ENCODE results near the gene TMEM82. TPM values are rescaled to one million over a fixed set of nuclear protein-coding genes. Genes with fewer than 3 reads are reported as not detected.
A peak's percentile ranks its signal among the peaks of the same experiment; 100 is the strongest.

The TMEM82 gene
- total and polyA plus RNA-seq, 4 donors, result not detected

- no peaks in the 10 kb centered on the region for H3K36me3 ChIP-seq (ENCODE audit: control insufficient read depth, insufficient read depth, low read length)
- H3K9me3 ChIP-seq (ENCODE audit: control insufficient read depth, insufficient read depth, low read length), result no peaks in the 10 kb centered on the region
- H3K27me3 ChIP-seq (ENCODE audit: control insufficient read depth, insufficient read depth, low read length), result peaks cover 29% of the 10 kb centered on the region
- 83% methylated on average over 1 of the region's 2 CpGs for WGBS (ENCODE audit: insufficient coverage)
- DNase-seq (ENCODE audit: low read depth in 4 of 6, low spot score in 6 of 6), result no peak
- no peak overlapping the region for H3K27ac ChIP-seq (ENCODE audit: low read depth, low read length)
- no peak overlapping the region for H3K4me3 ChIP-seq (ENCODE audit: low read depth, low read length)
- H3K4me1 ChIP-seq (ENCODE audit: control insufficient read depth, insufficient read depth, low read length), result peaks cover 33% of the 10 kb centered on the region
Observed at GRCh38 chr1:15755021-15755645, 12.8 kb downstream of the TMEM82 start.

DNA sequence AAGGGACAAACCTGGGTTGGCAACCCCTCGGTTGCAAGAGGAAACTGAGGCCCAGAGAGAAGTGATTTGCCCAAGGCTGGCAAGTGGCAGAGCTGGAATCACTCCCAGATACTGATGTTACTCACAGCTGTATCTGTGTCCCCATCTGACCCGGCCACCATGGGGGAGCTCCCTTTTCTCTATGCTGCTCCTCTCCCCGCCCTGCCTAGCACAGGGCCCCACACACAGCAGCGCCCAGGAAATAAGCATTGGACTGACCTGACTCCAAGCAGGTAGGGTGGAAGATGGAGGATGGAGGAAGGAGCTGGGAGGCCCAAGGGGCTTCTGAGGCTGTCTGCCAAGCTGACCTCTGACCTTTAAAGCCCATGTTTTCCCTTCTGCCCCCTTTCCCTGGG, 13.3 kb downstream of the TMEM82 start:
- peaks cover 35% of the 10 kb centered on the region for H3K4me1 ChIP-seq (ENCODE audit: control insufficient read depth, insufficient read depth, low read length)
- H3K27me3 ChIP-seq (ENCODE audit: control insufficient read depth, insufficient read depth, low read length), result peaks cover 31% of the 10 kb centered on the region
- no peak for DNase-seq (ENCODE audit: low read depth in 4 of 6, low spot score in 6 of 6)
- H3K27ac ChIP-seq (ENCODE audit: low read depth, low read length), result no peak overlapping the region
- H3K36me3 ChIP-seq (ENCODE audit: control insufficient read depth, insufficient read depth, low read length), result no peaks in the 10 kb centered on the region
- H3K4me3 ChIP-seq (ENCODE audit: low read depth, low read length), result no peak overlapping the region
- WGBS (ENCODE audit: insufficient coverage), result 80% methylated on average over 1 of the region's 4 CpGs
- H3K9me3 ChIP-seq (ENCODE audit: control insufficient read depth, insufficient read depth, low read length), result no peaks in the 10 kb centered on the region

DNA sequence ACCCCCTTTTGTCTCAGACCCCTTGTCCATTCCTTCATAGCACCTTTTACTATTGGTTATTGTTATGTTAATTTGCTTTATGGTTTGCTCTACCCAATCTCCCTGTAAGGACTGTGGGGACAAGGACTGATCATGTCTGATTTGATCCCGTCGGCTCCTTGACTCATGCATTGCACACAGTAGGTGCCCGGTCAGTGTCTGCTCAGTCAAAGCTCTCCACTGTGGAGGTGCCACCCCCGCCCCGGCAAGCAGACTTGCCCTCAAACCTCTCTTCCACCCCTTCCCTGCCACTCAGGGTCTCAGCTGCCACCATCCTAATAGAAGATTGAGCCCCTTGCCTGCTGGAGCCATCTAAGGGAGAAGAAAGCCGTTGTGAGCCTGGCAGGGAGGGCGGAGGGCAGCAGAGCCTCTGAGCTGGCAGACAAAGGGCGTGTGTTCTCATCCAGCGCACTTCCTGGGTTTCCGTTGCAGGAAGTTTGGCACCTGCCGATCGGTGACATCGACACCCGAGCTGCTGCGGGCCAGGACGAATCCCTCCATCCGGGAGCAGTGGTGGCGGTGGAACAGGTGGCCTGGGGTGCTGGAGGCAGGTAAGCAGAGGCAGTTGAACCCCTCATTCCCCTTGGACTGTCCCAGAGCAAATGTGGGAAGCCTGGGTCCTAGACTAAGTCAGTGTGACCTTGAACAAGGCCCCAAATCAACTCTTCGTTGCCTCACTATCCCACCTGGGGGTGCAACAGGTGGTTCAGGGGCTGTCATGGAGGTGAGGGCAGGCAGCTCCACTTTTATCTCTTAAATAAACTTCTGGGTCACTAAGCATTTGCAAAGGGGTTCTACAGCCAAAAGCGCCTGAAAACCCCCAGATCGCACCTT, 14.1 kb downstream of the TMEM82 start:
- Histone ChIP-seq H3K27me3 (ENCODE audit: control insufficient read depth, insufficient read depth, low read length) (peaks cover 34% of the 10 kb centered on the region), H3K4me3 (ENCODE audit: low read depth, low read length) (no peak overlapping the region), H3K27ac (ENCODE audit: low read depth, low read length) (no peak overlapping the region), H3K9me3 (ENCODE audit: control insufficient read depth, insufficient read depth, low read length) (no peaks in the 10 kb centered on the region), H3K4me1 (ENCODE audit: control insufficient read depth, insufficient read depth, low read length) (peaks cover 40% of the 10 kb centered on the region), H3K36me3 (ENCODE audit: control insufficient read depth, insufficient read depth, low read length) (no peaks in the 10 kb centered on the region)
- 46% methylated on average over 18 of the region's 21 CpGs for WGBS (ENCODE audit: insufficient coverage)
- peak in 1 of 6 donors; percentile 20 for DNase-seq (ENCODE audit: low read depth in 4 of 6, low spot score in 6 of 6)

- no peaks in the 10 kb centered on the region for H3K36me3 ChIP-seq (ENCODE audit: control insufficient read depth, insufficient read depth, low read length)
- no peak overlapping the region for H3K4me3 ChIP-seq (ENCODE audit: low read depth, low read length)
- WGBS (ENCODE audit: insufficient coverage), result 84% methylated on average over 7 of the region's 9 CpGs
- no peaks in the 10 kb centered on the region for H3K9me3 ChIP-seq (ENCODE audit: control insufficient read depth, insufficient read depth, low read length)
- H3K27ac ChIP-seq (ENCODE audit: low read depth, low read length), result no peak overlapping the region
- peaks cover 34% of the 10 kb centered on the region for H3K27me3 ChIP-seq (ENCODE audit: control insufficient read depth, insufficient read depth, low read length)
- H3K4me1 ChIP-seq (ENCODE audit: control insufficient read depth, insufficient read depth, low read length), result peaks cover 40% of the 10 kb centered on the region
- no peak for DNase-seq (ENCODE audit: low read depth in 4 of 6, low spot score in 6 of 6)
Observed at GRCh38 chr1:15757016-15757543, 14.8 kb downstream of the TMEM82 start.

- H3K4me1 ChIP-seq (ENCODE audit: control insufficient read depth, insufficient read depth, low read length), result peaks cover 40% of the 10 kb centered on the region
- WGBS (ENCODE audit: insufficient coverage), result 8% methylated on average over 21 of the region's 24 CpGs
- H3K27me3 ChIP-seq (ENCODE audit: control insufficient read depth, insufficient read depth, low read length), result peaks cover 34% of the 10 kb centered on the region
- no peaks in the 10 kb centered on the region for H3K9me3 ChIP-seq (ENCODE audit: control insufficient read depth, insufficient read depth, low read length)
- H3K36me3 ChIP-seq (ENCODE audit: control insufficient read depth, insufficient read depth, low read length), result no peaks in the 10 kb centered on the region
- no peak overlapping the region for H3K27ac ChIP-seq (ENCODE audit: low read depth, low read length)
- peak in 2 of 6 donors; percentile 46 to 55 for DNase-seq (ENCODE audit: low read depth in 4 of 6, low spot score in 6 of 6)
- peak overlapping the region; percentile 36 for H3K4me3 ChIP-seq (ENCODE audit: low read depth, low read length)
Observed at GRCh38 chr1:15757575-15758342, 15.5 kb downstream of the TMEM82 start.

- H3K36me3 ChIP-seq (ENCODE audit: control insufficient read depth, insufficient read depth, low read length), result no peaks in the 10 kb centered on the region
- H3K27ac ChIP-seq (ENCODE audit: low read depth, low read length), result no peak within 1 kb of the TSS
- H3K9me3 ChIP-seq (ENCODE audit: control insufficient read depth, insufficient read depth, low read length), result no peaks in the 10 kb centered on the region
- H3K4me3 ChIP-seq (ENCODE audit: low read depth, low read length), result peak within 1 kb of the TSS; percentile 40
- H3K27me3 ChIP-seq (ENCODE audit: control insufficient read depth, insufficient read depth, low read length), result peaks cover 34% of the 10 kb centered on the region
- 0% methylated on average over 25 of the region's 58 CpGs for WGBS (ENCODE audit: insufficient coverage)
- peaks cover 40% of the 10 kb centered on the region for H3K4me1 ChIP-seq (ENCODE audit: control insufficient read depth, insufficient read depth, low read length)
- peak in 2 of 6 donors; percentile 61 to 81 for DNase-seq (ENCODE audit: low read depth in 4 of 6, low spot score in 6 of 6)
Observed at GRCh38 chr1:15758343-15758931, 16.1 kb downstream of the TMEM82 start, which contains the start of gene FBLIM1. TSS of gene FBLIM1 (plus strand) at chr1:15758795. CDS start at chr1:15764984, 6,189 bp downstream.

- Histone ChIP-seq H3K4me3 (ENCODE audit: low read depth, low read length) (peak overlapping the region; percentile 40), H3K27me3 (ENCODE audit: control insufficient read depth, insufficient read depth, low read length) (peaks cover 34% of the 10 kb centered on the region), H3K4me1 (ENCODE audit: control insufficient read depth, insufficient read depth, low read length) (peaks cover 40% of the 10 kb centered on the region), H3K36me3 (ENCODE audit: control insufficient read depth, insufficient read depth, low read length) (peaks cover 2% of the 10 kb centered on the region), H3K9me3 (ENCODE audit: control insufficient read depth, insufficient read depth, low read length) (no peaks in the 10 kb centered on the region), H3K27ac (ENCODE audit: low read depth, low read length) (no peak overlapping the region)
- WGBS (ENCODE audit: insufficient coverage), result 1% methylated on average over 52 of the region's 58 CpGs
- DNase-seq (ENCODE audit: low read depth in 4 of 6, low spot score in 6 of 6), result peak in 2 of 6 donors; percentile 30 to 48
Observed at GRCh38 chr1:15758953-15759661, 16.8 kb downstream of the TMEM82 start.

GRCh38 chr1:15760520-15761211, 18.4 kb downstream of the TMEM82 start:
- Histone ChIP-seq H3K27me3 (ENCODE audit: control insufficient read depth, insufficient read depth, low read length) (peaks cover 32% of the 10 kb centered on the region), H3K4me3 (ENCODE audit: low read depth, low read length) (no peak overlapping the region), H3K36me3 (ENCODE audit: control insufficient read depth, insufficient read depth, low read length) (peaks cover 15% of the 10 kb centered on the region), H3K4me1 (ENCODE audit: control insufficient read depth, insufficient read depth, low read length) (peaks cover 38% of the 10 kb centered on the region), H3K9me3 (ENCODE audit: control insufficient read depth, insufficient read depth, low read length) (no peaks in the 10 kb centered on the region), H3K27ac (ENCODE audit: low read depth, low read length) (no peak overlapping the region)
- no peak for DNase-seq (ENCODE audit: low read depth in 4 of 6, low spot score in 6 of 6)
- 29% methylated on average over 12 of the region's 12 CpGs for WGBS (ENCODE audit: insufficient coverage)
